GM18505 (cell line): Measurements from ENCODE around the gene NOXO1.
A peak's percentile ranks its signal among the peaks of the same experiment; 100 is the strongest.
"Not testable (repeated sequence)": the region's sequence is repeated elsewhere in the genome, so short reads cannot be mapped to it uniquely, and the experiment has no call there.

Experiments
- ATAC-seq: cut with Tn5 transposase; IDR thresholded peaks from one replicate; pipeline ENCODE4 v1.9.1; 2021; ENCODE audit not compliant: unreplicated experiment
- POLR2A ChIP-seq: IDR thresholded peaks from 4 replicates; pipeline ENCODE4 v1.6.1; 2011; ENCODE audit warnings: borderline replicate concordance; ENCODE audit not compliant: insufficient read depth, insufficient read length; ENCODE audit errors: extremely low read depth

The NOXO1 gene

DNA sequence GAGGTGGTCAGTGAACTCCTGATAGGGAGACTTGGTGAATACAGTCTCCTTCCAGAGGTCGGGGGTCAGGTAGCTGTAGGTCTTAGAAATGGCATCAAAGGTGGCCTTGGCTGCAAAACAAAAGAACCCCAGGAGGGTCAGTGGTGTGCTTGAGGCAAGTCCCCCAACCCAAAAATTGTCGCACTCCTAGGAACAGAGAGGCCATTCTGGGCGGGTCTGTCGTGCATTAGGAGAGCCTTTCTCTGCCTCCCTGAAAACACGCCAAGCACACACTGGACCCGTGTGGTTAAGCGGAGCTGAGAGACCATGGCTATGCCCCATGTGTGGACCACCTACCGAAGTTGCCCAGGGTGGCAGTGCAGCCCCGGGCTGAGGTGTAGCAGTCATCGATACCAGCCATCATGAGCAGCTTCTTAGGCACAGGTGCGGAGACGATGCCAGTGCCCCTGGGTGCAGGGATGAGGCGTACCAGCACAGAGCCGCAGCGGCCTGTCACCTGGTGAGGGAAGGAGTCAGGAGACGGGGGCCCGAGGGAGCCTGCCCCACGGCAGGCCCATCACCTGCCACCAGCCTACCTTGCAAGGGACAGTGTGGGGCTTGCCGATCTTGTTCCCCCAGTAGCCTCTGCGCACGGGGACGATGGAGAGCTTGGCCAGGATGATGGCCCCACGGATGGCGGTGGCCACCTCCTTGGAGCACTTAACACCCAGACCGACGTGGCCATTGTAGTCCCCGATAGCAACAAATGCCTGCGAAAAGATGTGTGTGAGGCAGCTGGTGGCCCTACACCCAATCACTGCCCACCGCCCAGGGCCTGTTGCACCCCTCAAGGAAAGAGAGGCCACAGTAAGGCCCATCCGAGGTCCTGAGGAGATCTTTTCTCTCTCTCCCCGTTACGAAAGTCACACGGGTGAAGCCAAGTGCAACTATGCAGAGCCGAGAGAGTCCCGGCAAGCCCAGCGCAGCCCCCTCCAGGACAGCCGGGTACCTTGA, 18.8 kb downstream of the NOXO1 start:
- not testable (repeated sequence) for ATAC-seq
- peak; percentile 2 for TF ChIP-seq POLR2A

DNA sequence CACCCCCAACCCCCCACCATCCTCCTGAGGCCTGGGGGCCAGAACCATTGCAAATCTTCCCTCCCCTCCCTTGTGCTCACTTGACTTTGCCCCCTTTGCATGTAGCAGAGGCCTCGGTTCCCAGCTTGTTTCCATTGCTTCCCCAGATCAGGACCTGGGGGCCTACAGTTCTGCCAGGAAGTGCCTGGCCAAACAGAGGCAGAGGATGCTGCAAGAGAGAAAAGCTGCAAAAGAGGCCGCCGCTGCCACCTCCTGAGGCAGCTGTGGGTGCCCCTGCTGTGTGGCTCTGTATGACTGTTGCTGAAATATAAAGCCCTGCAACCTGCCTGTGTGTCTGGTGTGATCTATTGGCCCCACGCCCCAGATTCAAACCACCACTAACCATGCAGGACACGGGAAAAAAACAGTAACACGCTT, 19.6 kb downstream of the NOXO1 start:
- TF ChIP-seq POLR2A = no peak
- no peak for ATAC-seq

DNA sequence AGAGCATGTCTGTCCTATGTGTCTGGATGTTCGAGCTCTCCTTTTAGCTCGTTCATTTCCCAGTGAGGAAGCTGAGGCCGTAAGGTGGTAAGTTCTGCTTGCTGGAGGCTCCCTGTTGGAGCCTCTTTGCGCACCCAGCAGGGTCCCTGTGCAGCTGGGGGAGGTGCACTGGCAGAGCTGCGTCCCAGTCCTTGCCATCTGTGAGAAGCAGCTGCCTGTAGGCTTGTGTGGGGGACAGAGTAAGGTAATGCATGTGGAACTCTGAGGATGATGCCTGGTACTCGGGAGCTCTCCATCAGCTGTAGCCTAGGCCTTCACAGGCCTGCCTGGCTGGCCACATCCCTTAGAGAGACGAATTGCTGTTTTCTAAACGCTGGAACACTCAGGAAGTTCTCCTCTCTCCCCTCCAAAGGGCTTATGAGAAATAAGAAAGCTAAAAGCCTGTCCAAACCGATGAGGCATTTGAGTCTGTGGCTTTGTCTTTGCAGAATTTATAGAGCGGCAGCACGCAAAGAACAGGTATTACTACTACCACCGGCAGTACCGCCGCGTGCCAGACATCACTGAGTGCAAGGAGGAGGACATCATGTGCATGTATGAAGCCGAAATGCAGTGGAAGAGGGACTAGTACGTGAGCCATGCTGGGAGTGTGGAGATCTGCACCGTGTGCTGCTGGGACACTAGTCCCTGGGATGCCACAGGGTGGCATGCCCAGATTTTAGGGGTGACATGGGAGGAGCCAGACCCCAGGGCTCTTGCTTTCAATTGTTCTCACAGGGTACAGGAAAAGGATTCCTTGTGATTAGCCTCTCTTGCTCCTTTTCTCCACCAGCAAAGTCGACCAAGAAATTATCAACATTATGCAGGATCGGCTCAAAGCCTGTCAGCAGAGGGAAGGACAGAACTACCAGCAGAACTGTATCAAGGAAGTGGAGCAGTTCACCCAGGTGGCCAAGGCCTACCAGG, 20.3 kb downstream of the NOXO1 start:
- no peak for ATAC-seq
- peak; percentile 85 for TF ChIP-seq POLR2A

- TF ChIP-seq POLR2A = peak; percentile 94
- ATAC-seq = peak; percentile 79
Measured at GRCh38 chr16:1959269-1960039, 21.8 kb downstream of the NOXO1 start, which contains the start of gene NDUFB10. NDUFB10 (plus strand) TSS chr16:1959538; CDS start chr16:1959625, 87 bp downstream.

DNA sequence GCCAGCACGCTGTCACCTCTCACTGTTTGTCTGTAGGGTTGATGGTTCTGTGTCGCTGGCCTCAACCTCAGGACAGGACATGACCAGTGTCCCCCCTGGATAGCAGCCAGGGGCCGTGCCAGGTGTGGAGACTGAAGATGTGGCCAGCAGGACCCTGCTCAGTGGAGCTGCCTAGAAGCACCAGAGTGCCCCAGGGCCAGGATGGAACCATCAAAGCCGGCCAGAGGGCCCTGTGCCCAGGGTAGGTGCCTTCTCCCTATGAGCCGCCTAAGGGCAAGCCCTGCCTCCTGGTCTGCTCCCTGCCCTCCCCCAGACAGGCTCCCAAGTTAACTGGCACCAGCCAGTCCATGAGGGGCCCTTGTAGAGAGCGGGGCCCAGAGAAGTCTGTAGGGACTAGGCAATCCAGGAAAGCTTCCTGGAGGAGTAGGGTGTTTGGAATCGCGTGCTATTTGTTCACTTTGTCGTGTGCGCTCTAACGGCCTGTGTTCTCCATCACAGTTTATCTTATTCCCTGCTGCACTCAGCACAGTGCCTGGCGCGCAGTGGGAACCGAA, 22.5 kb downstream of the NOXO1 start:
- ATAC-seq = peak; percentile 12

DNA sequence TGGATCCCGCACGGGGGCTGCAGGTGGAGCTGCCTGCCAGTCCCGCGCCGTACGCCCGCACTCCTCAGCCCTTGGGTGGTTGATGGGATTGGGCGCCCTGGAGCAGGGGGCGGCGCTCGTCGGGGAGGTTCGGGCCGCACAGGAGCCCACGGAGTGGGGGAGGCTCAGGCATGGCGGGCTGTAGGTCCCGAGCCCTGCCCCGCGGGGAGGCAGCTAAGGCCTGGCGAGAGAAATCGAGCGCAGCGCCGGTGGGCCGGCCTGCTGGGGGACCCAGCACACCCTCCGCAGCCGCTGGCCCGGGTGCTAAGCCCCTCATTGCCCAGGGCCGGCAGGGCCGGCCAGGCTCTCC, 23.2 kb downstream of the NOXO1 start:
- ATAC-seq = not testable (repeated sequence)

More for the DNA sequence above, 22.5 kb downstream of the NOXO1 start:
- no peak for TF ChIP-seq POLR2A

GRCh38 chr16:1957434-1958142, 23.7 kb downstream of the NOXO1 start:
- not testable (repeated sequence) for ATAC-seq

GRCh38 chr16:1953734-1954133, 27.5 kb downstream of the NOXO1 start:
- no peak for ATAC-seq
- TF ChIP-seq POLR2A = no peak

- ATAC-seq = no peak
- no peak for TF ChIP-seq POLR2A
Measured at GRCh38 chr16:1950559-1950958, 30.7 kb downstream of the NOXO1 start.

DNA sequence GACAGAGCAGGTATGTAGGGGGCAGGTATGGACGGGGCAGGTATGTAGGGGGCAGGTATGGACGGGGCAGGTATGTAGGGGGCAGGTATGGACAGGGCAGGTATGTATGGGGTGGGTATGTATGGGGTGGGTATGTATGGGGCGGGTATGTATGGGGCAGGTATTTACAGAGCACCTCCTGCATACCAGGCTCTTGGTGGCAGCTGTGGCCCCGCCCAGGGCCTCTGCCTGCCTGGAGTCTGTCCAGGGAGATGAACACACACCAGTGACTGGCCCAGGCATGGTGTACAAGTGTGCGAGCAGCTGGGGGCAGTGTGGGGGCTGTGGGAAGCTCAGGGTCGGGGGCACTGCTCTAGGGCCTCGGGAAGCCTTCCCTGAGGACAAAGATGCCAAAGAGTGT, 31.2 kb downstream of the NOXO1 start:
- ATAC-seq = no peak

DNA sequence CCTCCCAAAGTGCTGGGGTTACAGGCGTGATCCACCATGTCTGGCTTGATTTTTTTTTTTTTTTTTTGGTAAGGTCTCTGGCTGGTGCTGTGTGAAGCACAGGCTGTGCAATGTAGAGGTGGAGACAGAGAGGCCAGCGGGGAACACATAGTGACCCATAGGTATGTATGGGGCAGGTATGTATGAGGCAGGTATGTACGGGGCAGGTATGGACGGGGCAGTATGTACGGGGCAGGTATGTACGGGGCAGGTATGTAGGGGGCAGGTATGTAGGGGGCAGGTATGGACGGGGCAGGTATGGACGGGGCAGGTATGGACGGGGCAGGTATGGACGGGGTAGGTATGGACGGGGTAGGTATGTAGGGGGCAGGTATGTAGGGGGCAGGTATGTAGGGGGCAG, 31.8 kb downstream of the NOXO1 start:
- ATAC-seq = no peak
- no peak for TF ChIP-seq POLR2A

More for the DNA sequence above, 31.2 kb downstream of the NOXO1 start:
- TF ChIP-seq POLR2A = no peak

DNA sequence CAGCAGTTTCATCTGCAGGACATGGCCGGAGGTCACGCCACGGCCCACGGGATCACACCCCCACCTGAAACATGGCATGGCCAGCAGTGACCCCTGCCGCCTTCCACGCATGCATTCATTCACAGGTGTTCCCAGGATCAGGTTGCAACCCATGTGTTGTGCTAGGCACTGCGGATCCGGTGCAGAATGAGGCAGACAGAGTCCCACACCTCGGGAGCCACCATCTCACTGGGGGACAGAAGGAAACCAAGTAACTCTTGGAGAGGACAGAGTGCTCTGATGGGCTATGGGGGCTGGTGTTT, 33.9 kb downstream of the NOXO1 start:
- ATAC-seq = no peak
- TF ChIP-seq POLR2A = no peak

- no peak for ATAC-seq
- TF ChIP-seq POLR2A = no peak
Measured at GRCh38 chr16:1946495-1947368, 34.5 kb downstream of the NOXO1 start.
